Activated CD8-positive, alpha-beta T cell treated with anti-CD3 and anti-CD28 coated beads for 36 hours (primary cell): ENCODE data around the gene SHOC1. TPM values are rescaled to one million over a fixed set of nuclear protein-coding genes. Genes with fewer than 3 reads are reported as not detected.
A peak's percentile ranks its signal among the peaks of the same experiment; 100 is the strongest.
"Not testable (repeated sequence)": the region's sequence is repeated elsewhere in the genome, so short reads cannot be mapped to it uniquely, and the experiment has no call there.

ENCODE experiments used
- ATAC-seq: fragments of 200-7000 bp; cut with Tn5 transposase; one replicate; pipeline ENCODE4 v1.10.0; 2021; ENCODE audit warnings: mild to moderate bottlenecking, moderate library complexity
- CTCF ChIA-PET: fragments of 350-600 bp; sonication (Branson Sonifier 250); formaldehyde crosslinking; loops from one replicate; lab custom pipeline; 2021; ENCODE audit warnings: antibody characterized with exemption; lab: Charles Lee
- POLR2A ChIA-PET: fragments of 350-600 bp; sonication (Branson Sonifier 250); formaldehyde crosslinking; loops from one replicate; lab custom pipeline; 2021; ENCODE audit warnings: antibody characterized with exemption; lab: Charles Lee
- DNase-seq: peaks from one replicate; pipeline ENCODE4 v3.0.0-alpha.2; 2020
- H3K27ac Mint-ChIP-seq: one replicate; pipeline ENCODE4 v1.8.0; 2021; ENCODE audit warnings: mild to moderate bottlenecking, mixed read lengths
- H3K27me3 Mint-ChIP-seq: one replicate; pipeline ENCODE4 v1.8.0; 2021; ENCODE audit warnings: mixed read lengths
- H3K36me3 Mint-ChIP-seq: one replicate; pipeline ENCODE4 v1.8.0; 2021; ENCODE audit warnings: low read depth, mixed read lengths
- H3K4me1 Mint-ChIP-seq: one replicate; pipeline ENCODE4 v1.8.0; 2021; ENCODE audit warnings: low read depth, mixed read lengths
- H3K4me3 Mint-ChIP-seq: one replicate; pipeline ENCODE4 v1.8.0; 2021; ENCODE audit warnings: mild to moderate bottlenecking, moderate library complexity, mixed read lengths
- H3K9me3 Mint-ChIP-seq: one replicate; pipeline ENCODE4 v1.8.0; 2021; ENCODE audit warnings: mixed read lengths
- intact Hi-C: fragments of 100-400 bp; cut with micrococcal nuclease; formaldehyde crosslinking; loops from one replicate; pipeline ENCODE4 v1.10.0; 2022
- total RNA-seq, 2 experiments: library from RNA; stranded (reverse); gene quantifications; one replicate each; pipeline ENCODE4 v1.2.3, GENCODE V29; 2021
- TF ChIP-seq, protein P1 (sequence below): fragments of 200-600 bp; IDR thresholded peaks from one replicate; pipeline ENCODE4 v1.8.0; 2022; ENCODE audit warnings: antibody characterized with exemption, mild to moderate bottlenecking

SHOC1 gene
- total RNA-seq, 2 experiments from 2014 or later: not detected

DNA sequence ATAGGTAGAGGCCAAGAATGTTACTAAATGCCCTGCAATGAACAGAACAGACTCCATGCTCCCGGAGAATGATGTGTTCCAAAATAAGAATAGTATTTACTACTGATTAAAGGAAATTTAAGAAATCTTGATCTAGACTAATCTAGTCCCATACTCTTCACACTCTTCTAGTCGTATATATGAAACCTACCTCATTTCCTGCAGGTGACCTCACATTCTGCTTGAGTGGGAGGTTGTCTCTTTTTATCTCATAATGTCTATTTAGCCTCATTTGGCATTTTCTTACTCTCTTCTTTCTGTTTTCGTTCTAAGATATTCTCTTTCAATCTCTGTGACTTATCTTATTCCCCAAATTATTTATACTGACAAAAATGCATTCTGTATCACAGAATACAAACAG, 9.2 kb upstream of the SHOC1 start:
- peak overlapping the region; percentile 87 for H3K27ac Mint-ChIP-seq
- peak; percentile 71 for DNase-seq
- no peaks in the 10 kb centered on the region for H3K9me3 Mint-ChIP-seq
- POLR2A ChIA-PET: no interaction called here
- ATAC-seq: peak; percentile 91
- TF ChIP-seq, protein P1, sequence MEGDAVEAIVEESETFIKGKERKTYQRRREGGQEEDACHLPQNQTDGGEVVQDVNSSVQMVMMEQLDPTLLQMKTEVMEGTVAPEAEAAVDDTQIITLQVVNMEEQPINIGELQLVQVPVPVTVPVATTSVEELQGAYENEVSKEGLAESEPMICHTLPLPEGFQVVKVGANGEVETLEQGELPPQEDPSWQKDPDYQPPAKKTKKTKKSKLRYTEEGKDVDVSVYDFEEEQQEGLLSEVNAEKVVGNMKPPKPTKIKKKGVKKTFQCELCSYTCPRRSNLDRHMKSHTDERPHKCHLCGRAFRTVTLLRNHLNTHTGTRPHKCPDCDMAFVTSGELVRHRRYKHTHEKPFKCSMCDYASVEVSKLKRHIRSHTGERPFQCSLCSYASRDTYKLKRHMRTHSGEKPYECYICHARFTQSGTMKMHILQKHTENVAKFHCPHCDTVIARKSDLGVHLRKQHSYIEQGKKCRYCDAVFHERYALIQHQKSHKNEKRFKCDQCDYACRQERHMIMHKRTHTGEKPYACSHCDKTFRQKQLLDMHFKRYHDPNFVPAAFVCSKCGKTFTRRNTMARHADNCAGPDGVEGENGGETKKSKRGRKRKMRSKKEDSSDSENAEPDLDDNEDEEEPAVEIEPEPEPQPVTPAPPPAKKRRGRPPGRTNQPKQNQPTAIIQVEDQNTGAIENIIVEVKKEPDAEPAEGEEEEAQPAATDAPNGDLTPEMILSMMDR: no peak
- intact Hi-C loops: no loop called here
- peaks cover 35% of the 10 kb centered on the region for H3K4me1 Mint-ChIP-seq
- H3K36me3 Mint-ChIP-seq: no peaks in the 10 kb centered on the region
- no peaks in the 10 kb centered on the region for H3K27me3 Mint-ChIP-seq
- CTCF ChIA-PET: interaction anchor here (1.1 kb wide), 1 partner anchor 61 kb away, joined by 3 read pairs; no protein-coding TSS in a partner anchor
- peak overlapping the region; percentile 55 for H3K4me3 Mint-ChIP-seq

DNA sequence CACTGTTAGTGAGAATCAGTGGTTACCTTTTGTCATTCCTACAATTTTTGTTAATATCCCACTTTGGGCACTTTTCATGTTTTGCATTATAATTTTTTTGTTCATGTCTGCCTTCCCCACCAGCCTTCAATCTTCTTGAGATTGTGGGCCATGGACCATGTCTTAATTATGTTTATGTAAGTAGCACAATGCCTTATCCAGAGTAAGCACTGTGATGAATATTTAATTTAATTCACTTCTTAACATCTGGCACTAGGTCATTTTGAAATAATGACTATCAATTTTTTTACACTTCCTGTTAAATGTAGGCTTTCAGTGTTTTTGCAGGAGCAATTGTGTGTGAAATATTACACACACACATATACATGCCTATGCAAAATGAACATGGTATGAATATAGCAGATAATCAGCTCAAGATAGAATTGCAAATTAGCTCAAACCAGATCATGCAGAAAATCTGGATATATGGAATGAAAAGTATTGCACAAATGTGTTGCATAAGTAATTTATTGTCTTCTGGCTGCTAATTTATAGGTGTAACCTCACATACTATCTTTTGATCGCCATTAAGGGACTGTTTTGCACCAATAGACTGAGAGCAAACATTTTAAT, 5.3 kb upstream of the SHOC1 start:
- H3K27me3 Mint-ChIP-seq: no peaks in the 10 kb centered on the region
- H3K27ac Mint-ChIP-seq: no peak overlapping the region
- H3K9me3 Mint-ChIP-seq: no peaks in the 10 kb centered on the region
- intact Hi-C loops: no loop called here
- DNase-seq: no peak
- CTCF ChIA-PET: no interaction called here
- H3K36me3 Mint-ChIP-seq: no peaks in the 10 kb centered on the region
- H3K4me1 Mint-ChIP-seq: peaks cover 20% of the 10 kb centered on the region
- TF ChIP-seq, protein P1: no peak
- ATAC-seq: no peak
- POLR2A ChIA-PET: no interaction called here
- H3K4me3 Mint-ChIP-seq: no peak overlapping the region

GRCh38 chr9:111799506-111799905, 4.8 kb upstream of the SHOC1 start:
- Mint-ChIP-seq H3K4me1 (peaks cover 16% of the 10 kb centered on the region), H3K4me3 (no peak overlapping the region), H3K27me3 (no peaks in the 10 kb centered on the region), H3K36me3 (no peaks in the 10 kb centered on the region), H3K27ac (no peak overlapping the region), H3K9me3 (no peaks in the 10 kb centered on the region)
- ATAC-seq (no peak), DNase-seq (no peak)
- TF ChIP-seq, protein P1: no peak
- intact Hi-C loops: no loop called here
- ChIA-PET CTCF (no interaction called here), POLR2A (no interaction called here)

- CTCF ChIA-PET: no interaction called here
- no peaks in the 10 kb centered on the region for H3K9me3 Mint-ChIP-seq
- no peaks in the 10 kb centered on the region for H3K27me3 Mint-ChIP-seq
Measured at GRCh38 chr9:111798786-111799185, 4.0 kb upstream of the SHOC1 start.

GRCh38 chr9:111795557-111795839, 761 bp upstream of the SHOC1 start:
- H3K36me3 Mint-ChIP-seq: no peaks in the 10 kb centered on the region

More at GRCh38 chr9:111798786-111799185, 4.0 kb upstream of the SHOC1 start:
- Mint-ChIP-seq H3K4me3 (no peak overlapping the region), H3K36me3 (no peaks in the 10 kb centered on the region), H3K4me1 (peaks cover 8% of the 10 kb centered on the region), H3K27ac (no peak overlapping the region)
- POLR2A ChIA-PET: no interaction called here
- intact Hi-C loops: no loop called here
- TF ChIP-seq, protein P1: no peak
- DNase-seq: no peak
- no peak for ATAC-seq

GRCh38 chr9:111791821-111792220, 2.9 kb downstream of the SHOC1 start:
- POLR2A ChIA-PET, H3K9me3 Mint-ChIP-seq, CTCF ChIA-PET: not testable (repeated sequence)

More at GRCh38 chr9:111795557-111795839, 761 bp upstream of the SHOC1 start:
- no peak for ATAC-seq
- intact Hi-C loops: no loop called here
- Mint-ChIP-seq H3K4me3 (no peak overlapping the region), H3K27me3 (no peaks in the 10 kb centered on the region), H3K4me1 (no peaks in the 10 kb centered on the region), H3K27ac (no peak overlapping the region), H3K9me3 (no peaks in the 10 kb centered on the region)
- no peak for DNase-seq
- CTCF ChIA-PET: no interaction called here
- TF ChIP-seq, protein P1: no peak
- POLR2A ChIA-PET: no interaction called here

More at GRCh38 chr9:111791821-111792220, 2.9 kb downstream of the SHOC1 start:
- H3K36me3 Mint-ChIP-seq, ATAC-seq, H3K4me1 Mint-ChIP-seq, intact Hi-C loops, H3K27me3 Mint-ChIP-seq, H3K27ac Mint-ChIP-seq, DNase-seq, H3K4me3 Mint-ChIP-seq: not testable (repeated sequence)
